HG02870 (cell line): ENCODE results near the gene PRKAB2.
"Not testable (repeated sequence)": the region's sequence is repeated elsewhere in the genome, so short reads cannot be mapped to it uniquely, and the experiment has no call there.

Source experiments
- ATAC-seq: cut with Tn5 transposase; IDR thresholded peaks from one replicate; pipeline ENCODE4 v1.9.1; 2021; ENCODE audit warnings: mild to moderate bottlenecking, moderate library complexity; ENCODE audit not compliant: unreplicated experiment

PRKAB2 gene

DNA sequence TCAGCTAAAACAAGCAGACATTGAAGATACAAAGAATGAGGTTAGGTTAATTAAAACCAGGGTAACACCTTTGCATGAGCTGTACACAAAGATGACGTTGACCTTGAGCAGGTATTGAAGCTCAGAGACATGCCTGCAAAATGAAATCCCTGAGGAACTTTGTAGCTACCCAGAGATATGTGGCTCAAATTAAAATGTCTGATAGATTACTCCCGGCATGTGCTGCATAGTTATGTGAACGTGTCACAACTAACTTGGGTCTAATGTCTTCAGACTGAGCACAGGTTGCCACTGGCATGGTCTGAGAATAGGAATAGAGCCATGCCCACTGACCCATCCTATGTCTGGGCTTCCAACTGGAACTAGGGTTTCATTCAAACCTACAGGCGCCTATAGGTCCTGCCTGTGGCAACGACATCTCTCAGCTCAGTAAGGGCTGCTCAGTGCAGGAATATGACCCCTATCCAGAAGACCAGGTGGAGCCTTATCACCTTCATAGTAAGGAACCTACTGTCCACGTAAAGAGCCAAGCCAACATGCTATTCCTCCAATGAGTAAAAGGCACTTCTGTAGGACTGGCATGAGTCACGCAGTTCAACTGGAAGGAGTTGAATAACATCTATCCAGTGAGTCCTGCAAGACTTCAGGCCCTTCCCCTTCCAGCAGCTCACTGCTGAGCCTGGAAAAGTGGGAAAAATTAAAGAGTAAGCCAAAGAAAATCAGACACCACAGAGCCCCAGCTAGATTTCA is 60.7 kb downstream of the PRKAB2 start:
- ATAC-seq: no peak

- ATAC-seq: no peak
Observed at GRCh38 chr1:147110872-147111271, 61.4 kb downstream of the PRKAB2 start.

DNA sequence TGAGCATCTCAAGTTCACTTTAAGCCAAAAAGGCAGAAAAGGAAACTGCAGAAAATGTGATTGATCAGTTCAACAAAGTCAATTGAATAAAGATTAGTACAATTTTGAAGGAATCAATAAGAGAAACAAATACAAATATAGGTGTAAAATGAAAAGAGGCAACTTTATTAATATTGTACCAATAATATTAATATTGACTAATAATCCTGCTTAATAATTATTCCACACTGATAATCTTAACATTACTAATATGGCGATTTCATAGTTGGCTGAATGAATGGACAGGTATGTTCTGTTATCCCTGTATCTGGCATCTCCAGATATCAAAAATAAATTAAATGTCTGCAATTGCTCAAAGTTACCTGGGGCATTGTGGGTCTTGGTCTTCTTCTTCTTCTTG is 61.8 kb downstream of the PRKAB2 start:
- no peak for ATAC-seq

GRCh38 chr1:147109762-147110161 is 62.5 kb downstream of the PRKAB2 start:
- ATAC-seq: no peak

DNA sequence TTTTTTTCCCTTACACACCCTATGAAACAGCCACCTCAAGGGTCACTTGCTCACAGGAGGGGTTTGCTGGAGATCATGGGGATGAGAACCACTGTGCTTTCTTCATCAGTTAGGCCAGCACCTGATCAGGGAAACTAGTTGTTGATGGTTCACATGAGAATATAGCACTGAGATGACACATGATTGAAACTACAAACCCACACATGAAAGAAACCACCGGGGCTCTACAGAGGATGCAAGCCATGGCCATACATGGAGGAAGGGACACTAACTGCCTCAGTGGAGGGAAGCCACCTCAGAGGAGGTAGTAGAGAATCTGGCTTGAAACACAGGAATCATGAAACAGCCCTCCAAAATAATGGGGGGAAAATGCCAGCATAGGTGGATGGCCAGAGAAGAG is 63.2 kb downstream of the PRKAB2 start:
- ATAC-seq: peak; percentile 91

DNA sequence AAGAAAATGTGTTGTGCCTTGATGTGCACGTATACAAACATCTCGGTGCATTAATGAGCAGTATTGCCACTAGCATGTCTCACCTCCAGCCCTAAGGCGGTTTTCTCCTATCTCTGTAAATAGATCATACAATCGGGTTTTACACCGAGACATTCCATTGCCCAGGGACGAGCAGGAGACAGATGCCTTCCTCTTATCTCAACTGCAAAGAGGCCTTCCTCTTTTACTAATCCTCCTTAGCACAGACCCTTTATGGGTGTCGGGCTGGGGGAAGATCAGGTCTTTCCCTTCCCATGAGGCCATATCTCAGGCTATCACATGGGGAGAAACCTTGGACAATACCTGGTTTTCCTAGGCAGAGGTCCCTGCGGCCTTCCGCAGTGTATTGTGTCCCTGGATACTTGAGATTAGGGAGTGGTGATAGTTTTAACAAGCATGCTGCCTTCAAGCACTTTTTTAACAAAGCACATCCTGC is 65.8 kb downstream of the PRKAB2 start:
- not testable (repeated sequence) for ATAC-seq

DNA sequence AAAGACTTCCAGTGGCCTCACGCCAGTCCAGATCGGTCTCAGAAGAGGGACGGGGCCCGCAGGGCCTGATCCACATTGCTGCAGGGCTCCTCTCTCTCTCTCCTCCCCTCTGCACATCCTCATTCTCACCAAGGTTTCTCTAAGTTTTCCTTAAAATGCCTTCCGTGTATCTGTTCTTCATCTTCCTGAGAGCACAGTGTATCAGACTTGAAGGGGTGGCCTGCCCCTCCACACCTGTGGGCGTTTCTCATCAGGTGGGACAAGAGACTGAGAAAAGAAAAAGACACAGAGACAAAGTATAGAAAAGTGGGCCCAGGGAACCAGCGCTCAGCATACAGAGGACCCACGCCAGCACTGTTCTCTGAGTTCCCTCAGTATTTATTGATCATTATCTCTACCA is 66.4 kb downstream of the PRKAB2 start:
- ATAC-seq: no peak
